GM03348 (cell line): ENCODE results near the gene TLE1.
"Not testable (repeated sequence)": the region's sequence is repeated elsewhere in the genome, so short reads cannot be mapped to it uniquely, and the experiment has no call there.

Experiments
- DNase-seq: peaks from one replicate; pipeline ENCODE4 v3.0.0; 2012; ENCODE audit warnings: low spot score

TLE1 gene

DNA sequence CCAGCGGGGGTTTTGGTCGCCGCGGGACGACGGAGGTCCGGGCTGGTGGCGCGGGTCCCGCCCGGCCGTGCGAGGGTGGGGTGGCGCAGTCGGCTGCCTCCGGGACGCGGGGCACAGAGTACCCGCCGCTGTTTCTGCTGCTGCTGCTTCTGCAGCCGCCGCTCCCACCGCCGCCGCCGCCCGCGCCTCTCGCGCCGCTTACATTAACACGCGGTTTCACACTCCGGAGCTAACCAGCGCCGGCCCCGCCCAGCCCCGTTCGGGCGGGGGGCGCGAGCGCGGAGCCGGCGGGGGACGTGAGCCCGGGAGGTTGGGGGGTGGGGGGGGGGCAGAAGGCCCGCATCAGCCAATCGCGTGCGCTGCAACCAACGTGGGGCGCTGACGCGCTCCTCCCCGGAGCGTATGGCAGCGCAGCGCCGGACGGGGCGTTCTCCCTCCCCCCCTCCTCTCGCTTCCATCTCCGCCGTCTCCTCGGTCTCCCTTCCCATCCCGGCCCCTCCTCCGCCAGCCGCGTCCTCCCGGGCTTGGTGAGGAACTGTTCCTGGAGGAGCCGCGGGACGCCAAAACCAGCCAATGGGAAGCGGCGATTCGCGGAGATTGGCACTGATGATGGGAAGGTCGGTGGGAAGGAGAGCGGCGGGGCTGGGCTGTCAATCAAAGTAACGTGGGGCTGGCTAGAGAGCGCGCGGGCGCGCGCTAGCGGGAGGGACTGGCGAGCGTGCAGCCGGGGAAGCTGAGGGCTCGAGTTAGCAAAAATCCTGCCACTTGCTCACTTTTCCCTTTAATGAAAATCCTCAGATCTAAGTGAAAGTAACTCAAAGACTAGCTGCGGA is at the start of gene TLE1:
Gene TLE1, minus strand, starts transcription at position 205 of the 833 bp plus-strand sequence. CDS start 1,307 bp downstream, outside the sequence.
- peak; percentile 99 for DNase-seq

DNA sequence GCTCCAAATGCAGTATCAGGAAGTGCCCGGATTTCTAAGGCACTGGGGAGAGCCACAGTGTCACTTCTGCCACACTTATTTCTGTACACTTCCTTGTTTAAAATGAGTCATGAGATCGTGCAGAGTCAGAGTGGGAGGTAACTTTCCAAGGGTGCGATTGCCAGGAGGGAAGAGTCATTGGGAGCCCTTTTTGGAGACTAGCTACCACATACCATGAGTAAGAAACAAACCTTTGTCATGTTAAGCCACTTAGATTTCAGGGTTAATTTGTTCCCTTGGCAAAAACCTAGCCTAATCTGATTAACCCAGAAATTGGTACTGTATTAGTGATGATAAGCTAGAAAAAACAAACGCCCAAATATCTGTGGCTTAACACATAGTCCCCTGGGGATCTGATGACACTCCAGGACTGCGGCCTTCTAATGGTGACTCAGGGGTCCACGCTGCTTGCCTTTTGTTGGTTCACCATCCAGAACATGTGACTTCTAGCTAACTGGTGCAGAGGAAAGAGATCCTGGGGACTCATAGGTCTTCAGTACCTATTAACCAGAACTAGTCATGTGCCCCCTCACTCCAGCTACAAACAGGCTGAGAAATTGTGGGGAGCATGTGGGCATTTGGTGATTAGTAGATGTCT is 48.6 kb upstream of the TLE1 start:
- peak; percentile 75 for DNase-seq

DNA sequence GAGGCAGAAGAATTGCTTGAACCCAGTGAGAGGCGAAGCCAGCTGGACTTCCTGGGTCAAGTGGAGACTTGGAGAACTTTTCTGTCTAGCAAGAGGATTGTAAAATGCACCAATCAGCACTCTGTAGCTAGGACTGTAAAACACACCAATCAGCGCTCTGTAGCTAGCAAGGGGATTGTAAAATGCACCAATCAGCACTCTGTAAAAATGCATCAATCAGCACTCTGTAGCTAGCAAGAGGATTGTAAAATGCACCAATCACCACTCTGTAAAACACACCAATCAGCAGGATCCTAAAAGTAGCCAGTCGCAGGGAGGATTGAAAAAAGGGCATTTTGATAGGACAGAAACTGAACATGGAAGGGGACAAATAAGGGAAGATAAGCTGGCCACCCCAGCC is 41.2 kb upstream of the TLE1 start:
- DNase-seq: not testable (repeated sequence)

DNA sequence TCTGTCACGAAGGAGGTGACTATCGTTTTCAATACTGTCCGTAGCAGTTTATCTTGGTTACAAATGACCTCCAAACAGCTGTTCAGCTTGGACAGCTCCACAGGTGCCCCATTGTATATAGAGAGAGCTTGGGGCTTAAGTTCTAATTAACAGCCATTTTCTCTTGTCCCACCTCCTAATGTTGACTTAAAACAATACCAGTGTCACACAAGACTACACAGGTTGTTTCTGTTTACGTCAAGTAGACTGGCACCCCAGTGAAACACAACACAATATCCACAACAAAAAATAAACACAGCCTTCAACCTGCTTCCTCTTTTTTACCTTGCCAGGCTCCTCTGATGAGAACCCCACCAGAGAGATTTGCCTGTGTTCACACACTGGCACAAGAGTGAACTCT is 39.8 kb upstream of the TLE1 start:
- DNase-seq: no peak

DNA sequence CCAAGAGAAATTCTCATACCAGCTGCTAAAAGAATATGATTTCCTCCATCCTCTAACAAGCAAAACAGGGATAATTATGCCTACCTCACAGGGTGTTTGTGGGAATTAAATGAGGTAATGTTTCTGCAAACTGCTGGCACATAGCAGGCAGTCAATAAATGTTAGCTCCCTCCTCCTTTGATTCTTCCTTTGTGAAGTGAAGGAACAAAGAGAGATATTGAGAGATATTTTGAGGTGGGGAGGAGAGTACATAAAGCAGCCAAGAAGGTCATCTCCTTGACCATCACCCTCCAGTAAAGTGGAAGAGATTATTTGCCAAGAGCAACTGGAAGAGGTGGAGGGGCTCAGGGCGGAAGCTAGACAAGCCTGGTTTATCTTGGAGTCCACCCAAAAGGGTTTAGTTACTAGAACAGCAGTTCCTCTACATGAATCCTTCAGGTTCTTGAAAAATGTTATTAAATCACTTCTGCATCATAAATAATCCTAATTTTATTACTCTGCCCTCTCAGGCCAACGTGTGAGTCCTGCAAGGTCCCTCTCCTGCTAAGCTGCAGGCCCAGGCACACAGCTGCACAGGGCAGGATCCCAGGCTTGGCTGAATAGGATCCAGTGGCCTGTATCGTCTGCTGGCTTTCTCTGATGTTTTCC is 35.0 kb upstream of the TLE1 start:
- no peak for DNase-seq

DNA sequence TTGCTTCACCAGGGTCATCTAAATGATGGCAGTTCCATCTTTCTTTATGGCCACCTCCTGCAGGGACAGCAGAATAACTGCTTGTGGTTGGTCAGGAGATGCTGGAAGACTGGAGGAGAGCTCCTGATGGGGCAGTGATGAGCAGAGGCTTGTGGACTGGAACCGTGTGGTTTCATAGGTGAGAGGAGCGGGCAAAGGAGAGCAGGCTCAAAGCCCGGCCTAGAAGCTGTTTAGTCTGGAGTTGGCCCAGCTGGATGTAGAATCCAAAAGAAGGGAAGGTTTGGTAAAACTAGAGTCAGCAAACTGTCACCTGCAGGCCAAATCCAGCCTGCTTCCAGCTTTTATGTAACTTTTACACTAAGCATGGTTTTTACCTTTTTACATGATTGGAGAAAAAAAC is 32.9 kb upstream of the TLE1 start:
- no peak for DNase-seq

DNA sequence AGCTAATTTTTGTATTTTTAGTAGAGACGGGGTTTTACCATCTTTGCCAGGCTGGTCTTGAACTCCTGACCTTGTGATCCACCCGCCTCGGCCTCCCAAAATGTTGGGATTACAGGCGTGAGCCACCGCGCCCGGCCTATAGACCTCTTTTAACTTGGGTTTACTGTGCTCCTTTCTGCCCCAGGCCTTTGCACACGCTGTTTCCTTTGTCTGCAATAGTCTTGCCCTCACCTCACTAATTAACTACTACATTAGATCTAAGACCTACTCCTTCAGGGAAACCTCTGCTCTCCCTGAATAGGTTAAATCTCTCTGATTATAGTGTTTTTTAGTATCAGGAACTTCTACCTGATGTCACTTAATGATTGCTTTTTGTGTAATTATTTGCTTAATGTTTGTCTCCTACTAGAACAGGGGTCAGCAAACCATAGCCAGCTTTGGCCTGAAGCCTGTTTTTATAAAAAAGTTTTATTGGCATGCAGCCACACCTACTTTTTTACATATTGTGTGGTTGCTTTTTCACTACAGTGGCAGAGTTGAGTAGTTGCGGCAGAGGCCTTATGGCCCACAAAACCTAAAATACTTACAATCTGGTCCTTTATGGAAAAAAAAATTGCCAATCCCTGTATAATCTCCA is 31.2 kb upstream of the TLE1 start:
- no peak for DNase-seq

DNA sequence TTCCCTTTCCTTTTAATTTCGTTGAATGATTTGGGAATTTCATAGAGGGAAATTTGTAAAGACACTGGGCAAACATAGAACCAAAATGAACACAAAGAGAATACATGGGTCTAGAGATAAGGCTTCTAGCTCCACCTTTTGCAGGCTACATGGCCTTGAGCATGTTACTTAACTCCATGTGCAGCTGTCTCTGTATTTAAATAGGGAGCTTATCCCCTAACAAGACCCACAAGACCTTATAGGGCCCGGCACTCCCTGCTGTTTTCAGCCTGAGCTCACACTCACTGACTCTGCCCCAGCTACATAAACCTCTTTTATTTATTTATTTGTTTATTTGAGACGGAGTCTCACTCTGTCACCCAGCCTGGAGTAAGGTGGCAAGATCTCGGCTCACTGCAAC is 30.6 kb upstream of the TLE1 start:
- no peak for DNase-seq

DNA sequence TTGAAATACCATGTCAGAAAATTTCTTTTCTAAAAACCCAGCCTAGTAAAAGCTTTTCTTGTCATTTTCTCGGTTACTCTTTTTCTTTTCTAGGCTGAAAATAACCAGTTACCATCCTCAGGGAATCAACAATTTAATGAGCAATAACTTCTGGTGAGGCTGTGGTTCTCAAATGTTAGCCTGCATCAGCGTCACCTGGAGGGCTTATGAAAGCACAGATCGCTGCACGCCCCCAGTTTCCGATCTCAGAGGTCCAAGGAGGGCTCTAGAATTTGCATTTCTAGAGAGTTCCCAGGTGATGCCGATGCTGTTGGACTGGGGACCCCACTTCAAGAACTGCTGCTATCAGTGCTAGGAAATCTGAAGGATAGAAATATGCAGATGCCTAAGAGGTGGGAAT is 28.9 kb upstream of the TLE1 start:
- no peak for DNase-seq

DNA sequence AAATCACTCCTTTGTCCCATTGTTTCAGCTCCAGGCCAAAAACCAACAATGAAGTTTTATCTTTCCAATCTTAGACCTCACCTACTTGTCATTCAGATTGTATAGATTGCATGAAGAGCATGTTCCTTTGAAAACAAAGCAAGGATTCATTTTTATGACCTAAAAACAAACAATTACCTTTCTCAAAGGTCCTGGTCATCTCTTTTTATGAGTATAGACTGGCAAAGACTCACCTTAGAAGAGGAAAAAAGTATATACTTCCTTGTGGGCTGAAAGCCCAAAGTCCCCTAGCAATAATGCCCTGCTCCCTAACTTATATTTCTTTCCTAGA is 28.4 kb upstream of the TLE1 start:
- no peak for DNase-seq

DNA sequence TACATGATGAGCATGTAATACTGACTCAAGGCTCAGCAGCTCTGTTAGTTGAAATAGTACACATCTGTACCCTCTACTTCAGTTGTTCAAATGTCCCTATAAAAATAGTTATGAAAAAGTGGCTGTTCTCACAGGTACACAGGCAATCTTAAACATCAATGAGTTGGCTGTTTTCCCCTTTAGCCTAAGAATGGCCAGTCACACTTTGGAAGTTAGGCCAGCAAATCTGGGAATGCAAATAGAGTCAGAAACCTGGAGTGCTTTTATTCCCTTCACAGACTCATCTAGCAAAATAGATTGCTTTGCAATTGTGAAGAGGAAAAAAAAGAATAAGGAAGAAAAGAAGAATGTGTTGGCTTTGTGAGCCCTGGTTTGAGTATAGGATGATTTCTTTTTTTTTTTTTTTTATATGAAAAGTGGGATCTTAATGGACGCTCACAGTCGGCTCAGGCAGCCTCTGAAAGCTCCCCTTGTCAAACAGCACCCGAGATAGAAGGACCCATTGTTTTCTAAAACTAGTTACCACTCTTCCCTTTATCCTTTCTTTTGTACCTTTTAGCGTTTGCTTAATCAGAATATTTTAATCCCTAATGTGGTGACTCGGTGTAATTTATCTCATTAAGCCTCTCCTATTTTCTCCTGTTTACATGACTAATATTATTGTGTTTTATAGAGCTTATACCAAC is 27.9 kb upstream of the TLE1 start:
- no peak for DNase-seq

DNA sequence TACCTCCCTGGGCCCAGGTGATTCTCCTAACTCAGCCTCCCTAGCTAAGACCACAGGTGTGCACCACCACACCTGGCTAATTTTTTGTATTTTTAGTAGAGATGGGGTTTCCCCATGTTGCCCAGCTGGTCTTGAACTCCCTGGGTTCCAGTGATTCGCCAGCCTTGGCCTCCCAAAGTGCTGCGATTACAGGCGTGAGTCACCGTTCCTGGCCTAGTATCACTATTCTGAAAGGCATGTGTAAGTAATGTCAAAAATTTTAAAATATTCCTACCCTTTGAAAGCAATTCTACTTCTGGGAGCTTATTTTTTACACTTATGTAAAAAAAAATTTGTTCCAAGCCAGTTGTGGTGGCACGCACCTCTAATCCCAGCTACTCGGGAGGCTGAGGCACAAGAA is 27.1 kb upstream of the TLE1 start:
- no peak for DNase-seq

DNA sequence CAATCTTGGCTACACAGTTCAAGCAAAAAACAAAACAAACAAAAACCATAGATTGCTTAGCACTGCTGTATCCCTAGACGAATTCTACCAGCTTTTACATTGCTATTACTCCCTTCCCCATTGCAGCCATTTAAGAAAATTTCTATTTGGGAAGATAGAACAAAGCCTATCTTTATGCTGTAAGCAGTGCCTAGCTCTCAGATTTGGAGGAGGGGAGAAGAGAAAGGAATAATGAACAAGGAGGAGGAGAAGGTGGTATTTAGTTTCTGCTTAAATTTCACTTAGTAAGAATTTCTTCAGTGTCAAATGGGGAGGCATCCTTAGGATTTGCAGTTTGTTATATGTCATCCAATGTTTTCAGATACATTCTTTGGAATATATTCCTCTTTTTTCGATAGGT is 16.2 kb upstream of the TLE1 start:
- DNase-seq: no peak

DNA sequence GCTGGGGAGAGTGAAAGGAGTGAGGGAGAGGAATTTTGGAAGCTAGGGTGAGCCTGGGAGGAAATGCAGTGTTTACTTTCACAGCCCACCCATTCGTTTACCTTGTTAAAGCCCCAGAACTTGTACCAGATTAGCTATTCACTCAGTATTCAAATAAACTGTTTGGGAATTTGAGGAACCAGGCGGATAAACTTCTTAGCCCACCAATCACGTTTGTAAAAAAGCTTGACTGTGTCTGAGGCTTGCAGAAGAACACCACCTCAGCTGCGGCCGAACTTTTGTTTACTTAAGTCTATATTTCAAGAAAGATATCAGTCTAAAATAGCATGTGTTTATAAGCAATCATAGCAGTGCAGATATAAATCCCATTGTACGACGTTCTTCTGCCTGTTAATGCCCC is 5.2 kb upstream of the TLE1 start:
- DNase-seq: no peak

DNA sequence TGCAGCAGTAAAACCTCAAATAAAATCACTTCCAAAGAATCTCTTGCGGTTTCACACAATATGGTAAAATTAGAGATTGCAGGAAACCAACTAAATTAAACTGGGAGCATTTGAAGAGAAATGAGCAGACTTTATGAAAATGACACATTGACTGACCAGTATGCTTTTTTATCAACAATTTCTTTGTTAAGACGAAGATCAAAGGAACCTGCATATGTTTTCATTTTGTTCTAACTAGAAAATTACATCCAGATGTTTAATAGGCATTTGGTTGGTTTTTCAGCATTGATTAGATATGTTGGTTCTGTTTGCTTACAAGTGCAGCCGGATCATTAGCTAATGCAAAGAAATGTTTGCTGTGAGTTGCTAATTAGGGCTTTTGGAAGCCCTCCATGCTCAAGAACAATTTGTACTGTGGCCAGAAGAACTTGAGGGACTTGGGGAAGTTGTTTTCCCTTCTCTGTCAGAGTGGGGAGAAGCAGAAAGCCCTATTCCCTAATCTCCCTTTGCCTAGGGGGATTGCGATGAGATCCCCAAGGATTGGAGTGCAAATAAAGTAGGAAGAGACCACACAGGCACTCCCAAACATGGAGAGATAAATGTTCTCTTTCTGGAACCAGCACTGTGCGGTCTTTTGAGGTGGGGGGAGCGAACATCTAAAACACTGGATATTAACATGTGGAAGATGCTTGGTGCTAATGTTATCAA is 4.5 kb upstream of the TLE1 start:
- DNase-seq: peak; percentile 21

DNA sequence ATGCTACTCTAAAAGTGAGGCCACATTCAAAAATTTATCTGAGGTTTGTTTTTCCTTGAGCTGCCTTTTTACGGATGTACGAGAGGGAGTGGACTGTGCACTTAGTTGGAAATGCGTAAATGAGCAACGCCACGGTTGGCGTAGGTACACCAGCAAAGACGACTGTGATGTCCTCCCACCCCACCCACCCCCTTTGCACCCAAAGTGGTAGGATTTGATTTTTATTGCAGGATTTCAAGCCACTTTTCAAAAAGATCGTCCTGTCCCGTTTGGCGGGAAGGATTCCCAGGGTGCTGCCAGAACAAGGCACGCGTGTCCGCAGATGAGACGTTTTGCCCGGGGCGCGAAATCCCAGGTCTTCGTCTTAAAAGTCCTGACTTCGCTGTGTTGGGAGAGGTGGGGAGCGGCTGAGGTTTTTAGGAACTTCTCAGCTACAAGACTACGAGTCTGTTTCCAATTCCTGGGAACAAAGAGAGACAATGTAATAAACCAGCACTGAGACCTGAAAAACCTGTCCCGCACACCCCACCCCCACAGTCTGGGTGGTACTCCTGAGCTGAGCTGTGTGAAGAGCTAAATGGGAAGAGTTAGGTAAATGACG is 1.0 kb upstream of the TLE1 start:
- no peak for DNase-seq

DNA sequence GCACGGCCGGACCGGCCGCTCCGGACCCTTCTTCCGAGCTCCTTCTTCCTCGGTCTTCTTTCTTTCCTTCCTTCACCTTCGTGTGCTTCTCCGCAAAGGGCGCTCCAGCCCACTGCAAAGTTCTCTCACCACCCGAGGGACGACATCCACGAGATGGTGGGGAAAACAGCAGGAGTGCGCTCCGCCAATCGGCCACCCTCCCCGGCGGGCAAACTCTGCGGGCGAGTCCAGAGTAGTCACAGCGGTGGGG is 329 bp downstream of the TLE1 start:
- not testable (repeated sequence) for DNase-seq

DNA sequence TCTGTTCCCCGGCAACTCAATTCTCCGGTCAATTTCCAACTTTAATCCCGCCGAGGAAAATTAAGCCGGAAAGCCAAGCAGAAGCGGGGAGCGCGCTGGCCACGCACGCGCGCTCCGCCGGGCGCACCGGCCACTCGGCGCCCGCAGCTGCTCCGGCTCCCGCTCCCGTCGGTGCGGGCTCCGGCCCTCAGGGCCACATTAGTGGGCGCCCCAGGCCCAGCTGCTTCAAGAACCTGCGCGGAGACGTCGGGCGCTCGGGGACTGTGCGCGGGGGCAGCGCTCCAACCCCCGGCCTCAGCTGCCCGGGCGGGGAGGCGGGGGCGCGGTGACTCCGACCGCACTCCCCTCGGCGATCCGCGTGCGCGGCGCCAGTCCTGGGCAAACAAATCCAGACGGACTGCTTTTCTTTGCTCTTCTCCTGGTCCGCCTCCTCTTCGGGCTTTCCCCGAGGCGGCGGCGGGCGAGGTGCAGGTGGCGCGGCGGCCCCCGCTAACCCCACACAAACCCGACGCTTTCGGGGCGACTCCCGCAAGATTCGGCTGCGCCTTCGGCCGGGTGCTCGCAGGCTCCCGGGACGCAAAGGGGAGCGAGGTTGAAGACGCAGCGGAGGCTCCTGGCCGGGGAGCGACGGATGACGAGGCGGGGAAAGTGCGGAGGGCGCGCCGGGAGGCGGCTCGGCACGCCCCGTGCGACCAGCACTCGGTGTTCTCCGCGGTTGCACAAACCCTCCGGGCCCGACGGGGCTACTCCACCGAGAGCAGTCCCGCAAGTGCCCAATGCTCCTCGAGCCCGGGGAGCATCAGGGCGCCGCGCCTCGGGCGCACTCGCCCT is 870 bp downstream of the TLE1 start:
- DNase-seq: peak; percentile 41

DNA sequence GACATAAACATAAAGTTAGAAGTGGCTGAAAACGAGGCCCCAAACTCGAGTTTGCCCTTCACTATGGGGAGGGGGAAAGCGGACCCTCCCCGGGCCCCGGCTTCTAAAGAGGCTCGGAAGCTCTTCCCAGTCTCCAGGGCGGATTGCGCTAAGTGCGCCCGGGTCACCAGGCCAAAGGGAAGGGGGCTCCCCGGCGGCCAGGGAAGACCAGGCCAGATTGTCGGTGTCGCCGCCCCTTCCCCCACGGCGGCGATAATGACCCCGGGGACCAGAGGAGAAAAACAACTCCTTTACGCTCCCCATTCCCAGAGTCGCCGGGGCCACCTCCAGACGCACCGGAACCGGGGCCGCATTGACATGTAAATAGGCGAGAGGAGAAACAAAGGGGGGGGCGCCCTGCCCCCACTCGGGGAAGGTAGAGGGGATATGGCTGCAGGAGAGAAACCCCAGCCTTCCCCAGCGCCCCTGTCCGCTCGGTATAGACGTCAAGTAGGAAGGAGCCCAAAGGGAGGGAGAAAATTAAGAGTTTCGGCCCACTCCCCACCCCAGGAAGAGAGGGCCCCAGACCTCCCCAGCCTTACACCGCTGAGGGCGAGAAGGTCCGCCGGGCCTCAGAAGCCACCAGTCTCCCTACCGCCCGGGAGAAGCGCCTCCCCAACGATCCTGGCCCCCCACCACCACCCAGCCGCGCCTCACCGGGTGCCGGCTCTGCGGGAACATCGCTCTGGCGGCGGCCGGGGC is 1.7 kb downstream of the TLE1 start:
- DNase-seq: peak; percentile 36
